Psoas muscle (tissue), 8 donors: ENCODE measurements around the gene KLK11. TPM values are rescaled to one million over a fixed set of nuclear protein-coding genes. Genes with fewer than 3 reads are reported as not detected.

ENCODE experiments used
- ATAC-seq, 4 donors: fragments of 200-7000 bp; cut with Tn5 transposase; one replicate each; pipeline ENCODE4 v1.9.1; 2020; ENCODE audit warnings: moderate library complexity in 3 of 4, mild to moderate bottlenecking in 2 of 4
- DNase-seq, 2 donors: peaks; one replicate each; pipeline ENCODE4 v3.0.0-alpha.2; 2020
- H3K27ac ChIP-seq: fragments of 200-600 bp; one replicate; pipeline ENCODE4 v1.8.0; 2022
- H3K27me3 ChIP-seq, 3 donors: fragments of 200-600 bp in 1 of 3; one replicate each; pipeline versions ENCODE4 v1.6.1 to v1.8.0; 2013 to 2022; ENCODE audit warnings: low read length in 2 of 3, mild to moderate bottlenecking in 2 of 3, moderate library complexity in 1 of 3; ENCODE audit not compliant: insufficient read depth in 3 of 3
- H3K36me3 ChIP-seq, 2 donors: fragments of 200-600 bp in 1 of 2; one replicate each; pipeline versions ENCODE4 v1.6.1 to v1.8.0; 2013 to 2022; ENCODE audit warnings: low read depth in 1 of 2, mild to moderate bottlenecking in 1 of 2, moderate library complexity in 1 of 2; ENCODE audit not compliant: insufficient read depth in 1 of 2
- H3K4me1 ChIP-seq: fragments of 200-600 bp; one replicate; pipeline ENCODE4 v1.8.0; 2022
- H3K4me3 ChIP-seq: fragments of 200-600 bp; one replicate; pipeline ENCODE4 v1.8.0; 2022; ENCODE audit warnings: mild to moderate bottlenecking
- H3K9me3 ChIP-seq: fragments of 200-600 bp; one replicate; pipeline ENCODE4 v1.8.0; 2022
- WGBS, 3 donors: extraction: QIAGEN DNeasy Blood & Tissue Kit; methylation state at CpG; one replicate each; pipeline versions ENCODE4 v1.1.6 to v1.1.7; 2013; 5-methylcytosine and 5-hydroxymethylcytosine counted together
- intact Hi-C, 2 donors: fragments of 100-400 bp; cut with DNase I; formaldehyde crosslinking; loops; one replicate each; pipeline versions ENCODE4 v1.11.0 to v1.14.2; 2022
- polyA plus RNA-seq, 3 donors: library from polyadenylated mRNA; stranded (reverse); fragments of 200-250 nt; gene quantifications; one replicate each; pipeline ENCODE4 v1.2.3, GENCODE V29; 2013
- total RNA-seq, 4 donors: library from RNA; stranded (reverse); fragmentation: NEBNext Ultra II Directional in 2 of 4; extraction: Animal tissue kit (Norgen Biotek cat#: 25700) in 2 of 4; gene quantifications; one replicate each; pipeline versions ENCODE4 v1.2.1 to v1.2.4, GENCODE V29; 2021 to 2023
- TF ChIP-seq, protein P1 (sequence below): fragments of 200-600 bp; IDR thresholded peaks from one replicate; pipeline ENCODE4 v1.8.0; 2022; ENCODE audit warnings: antibody characterized with exemption
- donor health status: healthy with polysubstance abuse.
- donor health status: DM: no; HTN: no; CAD: no; lungs with moderate emphysema.
- donor health status: Bipolar disorder and iron deficiency.
- donor health status: healthy.
- donor health status: DM: yes; HTN: yes; CAD: no.
- donor health status: DM: no; HTN: no; CAD: no.
- donor health status: DM: no; HTN: no; CAD: no.
- donor health status: DM: yes; HTN: yes; CAD: no.

KLK11 gene
- total and polyA plus RNA-seq, 7 donors = 0.13 to 0.52 (median 0.19) TPM; not detected in 1

DNA sequence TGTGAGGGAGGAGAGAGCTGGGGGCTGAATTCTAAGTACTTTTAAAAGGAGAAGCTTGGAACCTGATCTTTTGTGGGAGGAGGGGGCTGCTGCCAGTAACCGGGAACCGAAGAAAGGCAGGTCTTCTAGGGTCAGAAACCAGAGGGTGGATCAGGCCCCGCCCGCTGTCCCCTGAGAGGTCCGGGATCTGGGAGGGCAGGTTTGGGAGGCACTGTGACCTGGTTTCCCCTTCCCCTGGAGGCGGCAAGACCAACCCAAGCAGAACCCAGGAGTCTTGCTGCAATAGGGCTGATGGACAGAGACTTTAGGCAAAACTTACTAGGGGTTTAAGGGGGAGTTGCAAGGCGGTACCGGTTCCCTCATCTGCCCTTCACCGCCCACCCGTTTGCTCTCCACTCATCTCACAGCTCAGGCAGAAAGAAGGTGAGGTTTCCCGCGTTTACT, 24.3 kb downstream of the KLK11 start:
- H3K27me3 ChIP-seq = peaks cover 0 to 12% (median 5%) of the 10 kb centered on the region in 3 donors
- intact Hi-C loops = no loop called here
- TF ChIP-seq, protein P1, sequence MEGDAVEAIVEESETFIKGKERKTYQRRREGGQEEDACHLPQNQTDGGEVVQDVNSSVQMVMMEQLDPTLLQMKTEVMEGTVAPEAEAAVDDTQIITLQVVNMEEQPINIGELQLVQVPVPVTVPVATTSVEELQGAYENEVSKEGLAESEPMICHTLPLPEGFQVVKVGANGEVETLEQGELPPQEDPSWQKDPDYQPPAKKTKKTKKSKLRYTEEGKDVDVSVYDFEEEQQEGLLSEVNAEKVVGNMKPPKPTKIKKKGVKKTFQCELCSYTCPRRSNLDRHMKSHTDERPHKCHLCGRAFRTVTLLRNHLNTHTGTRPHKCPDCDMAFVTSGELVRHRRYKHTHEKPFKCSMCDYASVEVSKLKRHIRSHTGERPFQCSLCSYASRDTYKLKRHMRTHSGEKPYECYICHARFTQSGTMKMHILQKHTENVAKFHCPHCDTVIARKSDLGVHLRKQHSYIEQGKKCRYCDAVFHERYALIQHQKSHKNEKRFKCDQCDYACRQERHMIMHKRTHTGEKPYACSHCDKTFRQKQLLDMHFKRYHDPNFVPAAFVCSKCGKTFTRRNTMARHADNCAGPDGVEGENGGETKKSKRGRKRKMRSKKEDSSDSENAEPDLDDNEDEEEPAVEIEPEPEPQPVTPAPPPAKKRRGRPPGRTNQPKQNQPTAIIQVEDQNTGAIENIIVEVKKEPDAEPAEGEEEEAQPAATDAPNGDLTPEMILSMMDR = no peak
- DNase-seq (no peak), ATAC-seq (no peak)
- no peaks in the 10 kb centered on the region for H3K4me1 ChIP-seq
- no peaks in the 10 kb centered on the region for H3K9me3 ChIP-seq
- no peak overlapping the region for H3K27ac ChIP-seq
- H3K4me3 ChIP-seq = no peak overlapping the region
- no peaks in the 10 kb centered on the region for H3K36me3 ChIP-seq
- 30 to 37% (median 31%) methylated on average over 12 of the region's 12 CpGs for WGBS, 3 donors

DNA sequence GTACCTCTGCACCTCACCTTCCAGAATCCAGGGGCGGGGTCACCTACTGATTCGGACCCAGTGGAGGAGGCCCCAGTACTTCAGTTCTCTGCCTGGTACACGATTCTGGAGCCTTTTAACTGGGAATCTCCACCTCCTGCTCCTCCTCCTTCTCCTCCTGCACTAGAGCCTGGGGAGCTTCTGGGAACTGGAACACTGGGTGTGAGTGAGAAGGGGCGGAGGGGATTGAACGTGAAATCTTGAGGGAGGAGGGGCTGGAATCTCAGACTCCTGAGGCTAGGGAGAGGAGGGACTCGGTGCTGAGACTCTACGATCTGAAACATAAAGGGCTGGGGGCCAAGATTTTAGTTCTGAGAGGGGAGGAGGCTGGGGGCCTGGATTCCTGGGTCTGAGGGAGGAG, 24.9 kb downstream of the KLK11 start, which contains the start of gene KLK8:
TSS of gene KLK8 (minus strand) at position 90 of the 400 bp plus-strand sequence. CDS start 437 bp downstream, outside the sequence.
- intact Hi-C loops = no loop called here
- WGBS, 3 donors = 16 to 26% (median 26%) methylated on average over 7 of the region's 7 CpGs
- DNase-seq (no peak), ATAC-seq (no peak)
- H3K36me3 ChIP-seq = no peaks in the 10 kb centered on the region
- no peak within 1 kb of the TSS for H3K4me3 ChIP-seq
- TF ChIP-seq, protein P1 = no peak
- no peak within 1 kb of the TSS for H3K27ac ChIP-seq
- H3K9me3 ChIP-seq = no peaks in the 10 kb centered on the region
- no peaks in the 10 kb centered on the region for H3K4me1 ChIP-seq
- peaks cover 0 to 12% (median 5%) of the 10 kb centered on the region in 3 donors for H3K27me3 ChIP-seq

DNA sequence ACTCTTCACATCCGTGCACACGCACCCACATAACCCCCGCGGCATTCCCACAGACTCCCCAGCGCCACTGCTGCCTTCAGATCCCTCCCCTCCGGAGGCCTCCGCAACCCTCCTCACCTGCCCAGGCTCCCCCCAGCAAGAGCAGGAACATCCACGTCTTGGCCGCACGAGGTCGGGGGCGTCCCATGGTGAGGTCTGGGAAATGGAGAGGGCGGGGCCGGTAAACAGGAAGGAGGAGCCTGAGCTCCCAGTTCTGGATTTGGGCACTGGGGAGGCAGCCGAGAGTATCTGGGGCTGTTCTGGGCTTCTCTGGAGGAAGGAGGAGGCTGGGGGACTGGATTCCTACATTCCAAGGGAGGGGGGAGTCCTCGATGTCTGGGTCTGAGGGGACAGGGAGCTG, 25.4 kb downstream of the KLK11 start:
- no peaks in the 10 kb centered on the region for H3K4me1 ChIP-seq
- ATAC-seq = no peak
- DNase-seq = no peak
- no peak overlapping the region for H3K27ac ChIP-seq
- no peaks in the 10 kb centered on the region for H3K9me3 ChIP-seq
- 27 to 34% (median 33%) methylated on average over 16 of the region's 16 CpGs for WGBS, 3 donors
- H3K27me3 ChIP-seq = peaks cover 0 to 12% (median 5%) of the 10 kb centered on the region in 3 donors
- H3K4me3 ChIP-seq = no peak overlapping the region
- intact Hi-C loops = no loop called here
- TF ChIP-seq, protein P1 = no peak
- no peaks in the 10 kb centered on the region for H3K36me3 ChIP-seq

DNA sequence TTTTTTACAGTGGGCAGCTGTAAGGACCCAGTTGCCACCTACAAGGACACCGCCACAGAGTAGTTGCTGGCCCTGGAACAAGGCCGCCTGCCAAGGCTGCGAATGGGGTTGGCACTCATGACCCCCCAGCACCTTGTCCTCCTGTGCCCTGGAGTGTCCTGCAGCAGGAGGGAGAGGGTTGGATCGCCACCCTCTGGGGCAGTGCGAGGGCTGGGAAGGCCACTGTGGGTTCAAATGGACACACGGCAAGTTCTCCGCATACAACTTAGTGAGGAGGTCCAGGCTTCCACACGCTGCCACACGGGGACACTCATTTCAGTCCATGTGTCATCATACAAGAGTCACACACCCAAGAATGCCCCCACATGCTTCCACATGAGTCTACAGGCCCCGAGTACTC, 26.0 kb downstream of the KLK11 start:
- Histone ChIP-seq H3K4me1 (no peaks in the 10 kb centered on the region), H3K27ac (no peak overlapping the region), H3K4me3 (no peak overlapping the region), H3K36me3 (no peaks in the 10 kb centered on the region), H3K27me3 (peaks cover 0 to 12% (median 5%) of the 10 kb centered on the region in 3 donors), H3K9me3 (no peaks in the 10 kb centered on the region)
- DNase-seq = no peak
- intact Hi-C loops = no loop called here
- WGBS, 3 donors = 74 to 84% (median 81%) methylated on average over 10 of the region's 10 CpGs
- ATAC-seq = no peak
- TF ChIP-seq, protein P1 = no peak

DNA sequence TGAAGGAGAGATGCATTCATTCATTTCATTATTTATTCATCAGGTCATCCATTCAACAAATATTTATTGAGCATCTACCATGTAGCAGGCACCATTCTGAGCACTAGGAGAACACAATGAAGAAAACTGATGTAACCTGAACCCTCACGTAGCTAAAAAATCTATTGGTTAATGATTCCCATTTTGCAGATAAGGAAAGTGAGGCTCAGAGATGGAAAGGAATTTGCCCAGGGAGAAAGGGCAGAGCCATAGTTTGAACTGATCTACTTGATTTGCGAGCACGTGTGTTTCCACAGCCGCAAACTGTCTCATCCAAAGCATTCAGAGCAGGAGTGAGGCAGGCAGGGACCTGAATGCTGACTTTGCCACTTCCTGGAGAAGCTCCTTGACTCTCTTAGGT, 27.7 kb downstream of the KLK11 start:
- H3K4me3 ChIP-seq = no peak overlapping the region
- ATAC-seq = no peak
- H3K27ac ChIP-seq = no peak overlapping the region
- intact Hi-C loops = no loop called here
- peaks cover 0 to 12% (median 5%) of the 10 kb centered on the region in 3 donors for H3K27me3 ChIP-seq
- no peak for DNase-seq
- 71 to 82% (median 78%) methylated on average over 4 of the region's 4 CpGs for WGBS, 3 donors
- no peaks in the 10 kb centered on the region for H3K36me3 ChIP-seq
- H3K9me3 ChIP-seq = no peaks in the 10 kb centered on the region
- no peaks in the 10 kb centered on the region for H3K4me1 ChIP-seq
- TF ChIP-seq, protein P1 = no peak
